Measurements from ENCODE around the gene NKD1.

NKD1 gene

GRCh38 chr16:50580180-50580798, 32.1 kb downstream of the NKD1 start:
- no peak for DNase-seq

DNA sequence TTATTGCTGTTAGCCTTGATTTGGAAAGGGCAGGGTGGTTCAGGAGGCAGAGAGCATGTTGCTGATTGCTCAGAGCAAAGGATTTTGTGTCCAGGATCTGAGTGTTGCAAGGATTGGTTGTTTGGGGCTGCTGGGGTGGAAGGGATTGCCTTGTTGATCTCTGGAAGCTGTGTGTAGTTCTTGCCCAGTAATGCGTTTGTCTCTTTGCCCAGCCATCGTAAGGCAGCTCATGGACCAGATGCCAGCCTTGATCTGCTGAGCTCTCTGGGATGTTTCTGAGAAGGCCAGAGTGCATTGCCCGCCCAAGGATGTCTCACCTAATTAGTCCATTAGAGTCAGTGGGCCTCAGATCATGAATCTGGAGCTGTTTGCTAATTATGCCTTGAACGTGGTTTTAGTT, 33.6 kb downstream of the NKD1 start:
- no peak for DNase-seq

- no peak for DNase-seq
These were observed 35.0 kb downstream of the NKD1 start for GRCh38 chr16:50583211-50583610.

DNA sequence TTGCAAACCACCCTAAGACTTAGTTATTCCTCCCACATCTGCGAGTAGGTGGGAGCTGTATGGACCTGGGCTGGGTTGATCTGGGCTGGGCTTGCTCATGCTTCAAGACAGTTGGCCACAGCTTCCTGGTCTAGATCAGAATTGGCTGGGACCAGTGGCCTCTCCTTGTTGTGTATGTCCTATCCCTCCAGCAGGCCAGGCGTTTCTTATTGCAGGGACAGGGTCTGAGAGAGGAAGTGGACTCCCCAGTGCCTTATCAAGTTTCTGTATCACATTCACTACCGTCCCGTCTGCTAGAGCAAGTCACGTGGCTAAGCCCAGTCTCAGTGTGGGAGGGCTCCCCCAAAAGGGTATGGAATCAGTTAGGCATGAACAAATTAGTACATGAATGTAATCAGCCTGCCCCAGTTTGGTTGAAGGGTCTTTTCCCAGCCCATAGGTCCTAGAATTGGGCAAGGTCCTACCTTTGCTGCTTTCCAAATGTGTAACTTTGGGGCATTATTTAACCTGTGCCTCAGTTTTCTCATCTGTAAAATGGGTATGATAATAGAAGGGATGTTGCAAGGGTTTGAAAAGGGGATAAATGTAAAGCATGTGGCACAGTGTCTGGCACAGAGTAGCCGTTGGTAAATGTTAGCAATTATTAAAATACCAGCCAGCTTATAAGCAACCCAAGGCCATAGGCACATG, 36.0 kb downstream of the NKD1 start:
- no peak for DNase-seq

GRCh38 chr16:50585331-50585776, 37.2 kb downstream of the NKD1 start:
- DNase-seq, result no peak

DNA sequence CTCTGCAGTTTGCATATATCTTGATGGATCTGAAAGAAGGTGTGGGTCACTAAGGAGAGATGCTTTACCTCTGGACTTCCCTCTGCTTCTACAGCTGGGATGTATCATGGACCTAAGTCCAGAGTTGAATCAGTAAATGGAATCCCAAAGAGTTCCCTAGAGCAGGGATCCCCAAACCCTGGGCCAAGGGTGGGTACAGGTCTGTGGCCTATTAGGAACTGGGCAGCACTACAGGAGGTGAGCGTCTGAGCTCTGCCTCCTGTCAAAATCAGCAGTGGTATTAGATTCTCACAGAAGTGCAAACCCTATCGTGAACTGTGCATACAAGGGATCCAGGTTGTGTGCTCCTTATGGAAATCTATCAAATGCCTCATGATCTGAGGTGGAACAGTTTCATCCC, 39.3 kb downstream of the NKD1 start:
- DNase-seq, result no peak

GRCh38 chr16:50588276-50588675, 40.1 kb downstream of the NKD1 start:
- DNase-seq, result no peak

DNA sequence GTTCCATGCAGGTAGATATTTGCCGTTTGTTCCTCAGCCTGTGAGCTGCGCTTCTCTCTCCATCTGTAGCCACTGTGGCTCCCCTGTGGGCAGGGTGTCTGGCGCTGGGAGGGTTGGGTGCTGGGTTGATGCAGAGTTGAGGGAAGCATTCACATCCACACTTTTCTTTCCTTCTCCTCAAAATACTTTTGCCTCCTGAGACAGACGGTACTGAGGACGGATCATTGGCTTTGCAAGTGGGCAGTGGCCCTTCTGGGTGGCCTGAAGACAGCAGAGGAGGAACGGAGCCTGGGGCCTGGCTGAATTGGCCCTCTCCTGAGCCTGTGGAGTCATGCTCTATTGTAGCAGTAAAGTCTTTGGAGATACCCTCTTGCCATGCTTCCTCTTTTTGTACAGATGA, 43.0 kb downstream of the NKD1 start:
- no peak for DNase-seq

DNA sequence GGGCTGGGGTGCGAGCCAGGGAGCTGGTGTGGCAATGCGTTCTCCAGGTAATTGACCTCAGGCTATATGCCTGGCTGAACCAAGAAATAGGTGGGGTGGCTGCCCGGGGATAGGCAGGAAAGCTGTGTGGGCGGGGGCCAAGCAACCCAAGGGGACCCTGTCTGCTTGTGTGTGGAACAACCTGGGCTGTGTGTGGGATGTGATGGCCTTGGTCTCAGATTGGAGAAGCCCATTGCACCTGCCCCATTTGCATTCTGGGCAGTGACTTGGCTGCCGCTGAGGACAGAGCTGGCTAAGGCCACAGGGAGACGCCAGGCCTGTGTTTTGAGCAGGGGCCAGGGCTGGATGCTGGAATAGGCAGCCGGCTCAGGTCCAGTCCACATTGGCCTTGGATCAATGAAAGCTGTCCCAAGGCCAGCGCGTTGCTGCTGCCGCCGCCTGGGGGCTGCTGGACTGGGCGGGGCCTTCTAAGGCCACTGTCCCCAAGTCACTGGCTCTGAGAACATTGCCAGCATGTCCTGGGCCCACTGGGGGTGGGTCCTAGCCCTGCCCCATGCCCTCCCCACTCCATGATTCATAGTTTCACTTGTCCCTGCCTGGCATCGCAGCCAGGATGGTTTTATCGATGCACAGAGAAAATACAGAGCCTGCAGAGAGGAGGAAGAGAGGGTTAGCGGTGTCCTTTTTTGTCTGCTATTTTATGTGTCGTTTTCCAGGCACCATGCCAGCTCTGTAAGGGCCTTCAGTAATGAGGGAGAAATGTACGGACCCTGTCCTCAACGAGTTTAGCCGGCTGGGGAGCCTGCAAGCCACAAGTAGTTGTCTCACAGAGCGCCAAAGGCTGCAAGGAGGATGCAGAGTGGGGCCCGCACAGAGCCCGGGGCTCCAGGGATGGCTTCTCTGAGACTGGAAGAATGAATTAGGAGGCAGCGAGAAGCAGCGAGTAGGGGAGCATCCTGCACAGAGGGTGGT, 43.9 kb downstream of the NKD1 start:
- no peak for DNase-seq

DNA sequence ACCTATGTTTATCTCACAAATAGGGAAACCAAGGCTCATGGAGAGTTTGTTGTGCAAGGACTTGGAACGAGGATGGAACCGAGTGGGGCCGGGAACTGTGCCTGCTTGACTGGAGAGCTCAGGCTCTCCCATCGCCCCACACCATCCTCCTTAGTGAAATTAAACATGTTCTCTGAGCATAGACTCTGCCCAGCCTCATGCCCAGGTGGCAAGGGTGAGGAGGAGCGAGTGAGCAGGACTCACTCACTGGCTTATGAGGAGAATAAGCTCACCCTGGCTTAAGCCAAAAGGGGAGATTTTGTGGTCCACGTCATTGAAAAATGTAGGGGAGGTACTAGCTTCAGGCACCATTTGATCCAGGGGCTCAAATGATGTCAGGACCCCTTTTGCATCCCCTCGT, 44.8 kb downstream of the NKD1 start:
- no peak for DNase-seq

DNA sequence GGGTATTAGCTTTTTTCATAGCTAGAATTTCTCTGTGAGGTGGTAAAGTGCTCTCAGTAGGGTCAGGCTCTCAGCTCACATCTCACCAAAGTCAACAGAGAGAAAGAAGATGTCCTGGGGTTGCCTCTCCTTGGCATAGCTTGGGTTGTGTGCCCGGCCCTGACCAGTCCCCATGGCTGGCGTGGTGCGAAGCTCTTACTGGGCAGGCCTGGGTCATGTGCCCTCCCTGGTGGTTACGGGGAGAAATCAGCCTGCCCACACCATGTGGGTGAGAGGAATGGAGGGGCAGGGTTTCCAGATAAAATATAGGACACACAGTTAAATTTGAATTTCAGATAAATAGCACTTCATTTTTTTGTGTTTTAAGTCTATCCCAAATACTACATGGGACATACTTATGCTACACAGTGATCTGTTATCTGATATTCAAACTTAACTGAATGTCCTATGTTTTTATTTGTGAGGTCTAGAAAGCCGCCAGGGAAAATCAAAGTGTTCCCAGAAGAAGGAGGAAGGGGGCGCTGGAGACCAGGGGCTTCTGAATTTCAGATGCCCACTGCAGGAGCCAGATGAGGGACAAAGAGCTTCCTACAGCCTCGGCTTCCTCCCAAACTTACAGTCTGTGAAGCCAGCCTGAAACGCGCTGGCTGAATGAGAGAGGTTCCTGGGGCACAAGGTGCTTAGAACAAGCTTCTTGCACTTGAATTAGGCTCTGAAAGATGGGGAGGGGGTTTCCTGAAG, 45.4 kb downstream of the NKD1 start:
- peak; percentile 33 for DNase-seq

GRCh38 chr16:50594308-50595260, 46.4 kb downstream of the NKD1 start:
- DNase-seq, result no peak

DNA sequence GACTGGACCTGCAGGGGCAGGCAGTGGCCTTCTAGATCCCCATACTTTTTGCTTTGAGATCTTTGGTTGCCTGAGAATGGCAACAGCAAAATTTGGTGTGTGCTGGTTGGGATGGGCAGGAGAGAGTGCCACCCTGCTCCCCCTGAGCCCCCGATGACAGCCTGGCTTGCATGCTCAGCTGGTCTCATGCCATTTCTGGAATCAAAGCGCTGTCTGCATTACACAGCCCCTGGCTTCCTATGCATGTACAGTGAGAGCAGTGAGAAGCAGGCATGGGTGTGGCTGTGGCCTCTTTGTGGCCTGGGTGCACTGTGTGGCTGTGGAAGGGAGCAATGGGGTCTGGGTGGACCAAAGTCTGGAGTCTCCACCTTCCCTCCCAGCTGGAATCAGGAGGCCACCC, 47.7 kb downstream of the NKD1 start:
- DNase-seq, result no peak

DNA sequence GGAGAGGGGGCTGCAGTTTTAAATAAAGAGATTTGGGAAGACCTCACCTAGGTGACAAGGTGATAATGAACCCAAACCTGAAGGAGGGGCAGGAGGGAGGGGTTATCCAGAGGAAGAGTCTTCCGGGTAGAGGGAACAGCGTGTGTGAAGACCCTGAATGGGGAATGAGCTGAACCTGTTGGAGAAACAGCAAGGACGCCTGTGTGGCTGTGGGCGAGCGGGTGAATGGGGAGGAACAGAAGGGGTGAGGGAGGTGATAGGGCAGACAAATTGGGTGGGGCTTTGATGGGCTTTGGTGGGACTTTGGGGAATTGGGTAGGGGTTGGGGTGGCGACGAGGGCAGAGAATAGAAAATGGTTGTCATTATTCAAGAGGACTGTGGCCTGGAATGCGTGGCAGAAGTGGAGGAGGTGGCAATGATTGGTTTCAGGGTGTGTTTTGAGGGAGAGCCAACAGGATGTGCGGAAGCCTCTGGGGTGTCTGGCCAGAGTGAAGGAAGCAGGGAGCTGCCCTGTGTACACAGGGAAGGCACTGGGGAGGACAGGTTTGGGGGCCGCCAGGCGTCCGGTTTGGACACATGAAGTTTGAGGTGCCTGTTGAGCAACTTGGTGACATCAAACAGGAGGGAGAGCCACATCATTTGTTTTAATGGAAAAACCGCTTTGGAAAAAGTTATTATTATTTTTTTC, 48.7 kb downstream of the NKD1 start:
- DNase-seq, result no peak

DNA sequence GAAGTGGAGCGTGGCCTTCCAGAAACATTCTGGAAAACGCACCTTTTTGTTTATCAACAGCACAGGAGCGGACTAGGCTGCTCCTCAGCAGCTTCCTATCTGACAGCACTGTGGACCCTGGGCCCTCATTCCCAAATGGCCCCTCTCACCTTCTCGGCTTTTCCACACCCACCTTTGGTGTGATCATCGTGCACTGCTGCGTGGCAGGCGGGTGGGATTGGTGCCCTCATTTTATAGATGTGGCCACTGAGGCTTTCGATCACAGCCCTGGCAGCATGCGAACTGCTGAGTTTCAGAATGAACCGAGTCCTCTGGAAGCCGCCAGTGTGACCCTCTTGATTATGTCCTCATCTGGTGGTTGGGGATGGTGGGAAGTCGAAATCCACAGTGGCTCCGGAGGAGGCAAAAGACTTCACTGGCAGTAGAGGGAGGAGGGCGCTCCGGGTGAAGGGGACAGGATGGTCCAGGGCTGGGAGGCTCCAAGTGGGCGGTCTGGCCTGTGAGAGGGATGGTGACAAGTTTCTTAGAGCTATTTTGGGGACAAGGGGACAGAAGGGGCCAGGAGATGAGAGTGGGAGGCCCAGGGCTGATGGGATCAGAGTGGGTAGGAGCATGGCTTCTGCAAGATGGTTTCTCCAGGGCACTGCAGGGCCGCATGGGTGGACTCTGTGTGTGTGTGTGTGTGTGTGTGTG, 49.5 kb downstream of the NKD1 start:
- DNase-seq, result no peak

DNA sequence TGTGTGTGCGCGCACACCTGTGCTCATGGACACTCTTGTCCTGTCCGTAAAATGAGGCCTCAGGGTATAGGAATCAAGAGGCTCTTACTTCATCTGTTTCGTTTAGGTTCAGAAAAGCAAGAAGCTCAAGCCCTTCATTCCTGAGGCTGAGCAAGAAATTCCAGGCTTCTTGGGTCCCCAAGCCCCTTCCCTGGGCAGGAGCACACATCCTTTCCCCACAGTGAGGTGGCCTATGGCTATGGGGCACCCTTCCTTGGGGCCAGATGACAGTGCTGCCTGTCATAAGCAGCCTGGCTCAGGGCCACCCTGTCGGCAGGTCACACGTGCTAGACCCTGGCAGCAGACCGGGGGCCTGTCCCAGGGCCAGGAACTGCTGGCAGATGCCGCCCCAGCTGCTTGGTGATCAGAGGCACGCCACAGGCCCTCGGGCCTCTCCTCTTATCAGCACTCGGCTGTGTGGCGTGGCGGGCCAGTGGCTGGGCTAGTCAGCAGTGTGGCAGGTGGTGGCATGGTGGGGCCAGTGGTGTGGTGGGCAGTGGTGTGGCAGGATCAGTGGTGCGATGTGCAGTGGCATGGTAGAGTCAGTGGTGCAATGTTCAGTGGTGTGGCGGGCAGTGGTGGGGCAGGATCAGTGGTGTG, 50.2 kb downstream of the NKD1 start:
- no peak for DNase-seq

DNA sequence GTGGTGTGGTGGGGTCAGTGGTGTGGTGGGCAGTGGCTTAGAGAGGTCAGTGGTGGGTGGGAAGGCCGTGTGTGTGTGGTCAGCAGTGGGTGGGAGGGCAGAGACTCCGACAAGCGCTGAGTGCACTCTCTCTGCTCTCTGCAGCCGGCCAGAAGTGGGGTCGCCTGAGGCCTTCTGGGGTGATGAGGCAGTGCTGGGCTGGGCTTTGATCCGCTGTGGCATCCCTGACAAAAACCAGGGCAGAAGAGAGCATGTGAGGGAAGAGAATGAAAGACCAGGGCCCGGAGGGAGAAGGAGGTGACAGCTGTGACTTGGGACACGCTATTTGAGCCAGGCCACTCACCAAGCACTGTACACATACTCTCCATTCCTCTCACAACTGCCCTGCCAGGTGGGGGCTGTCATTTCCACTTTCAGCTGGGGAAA, 50.8 kb downstream of the NKD1 start:
- no peak for DNase-seq

DNA sequence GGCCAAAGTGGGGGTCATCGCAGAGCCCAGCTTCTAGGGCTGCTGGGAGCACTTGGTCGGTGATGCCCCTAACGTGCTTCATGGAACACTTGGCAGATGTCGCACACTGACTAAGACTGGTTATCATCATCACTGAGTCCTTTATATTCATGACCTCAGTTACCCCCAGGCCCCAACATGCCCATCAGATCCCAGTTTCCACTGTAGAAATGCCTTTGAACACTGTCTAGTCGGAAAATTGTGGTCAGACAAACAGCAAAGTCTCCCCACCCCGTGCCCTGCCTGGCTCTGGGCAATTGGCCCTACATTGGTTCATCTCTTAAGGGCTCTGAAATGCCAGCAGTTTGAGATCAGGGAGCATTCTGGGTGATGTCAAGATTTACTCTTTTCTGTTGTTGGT, 51.3 kb downstream of the NKD1 start:
- no peak for DNase-seq

DNA sequence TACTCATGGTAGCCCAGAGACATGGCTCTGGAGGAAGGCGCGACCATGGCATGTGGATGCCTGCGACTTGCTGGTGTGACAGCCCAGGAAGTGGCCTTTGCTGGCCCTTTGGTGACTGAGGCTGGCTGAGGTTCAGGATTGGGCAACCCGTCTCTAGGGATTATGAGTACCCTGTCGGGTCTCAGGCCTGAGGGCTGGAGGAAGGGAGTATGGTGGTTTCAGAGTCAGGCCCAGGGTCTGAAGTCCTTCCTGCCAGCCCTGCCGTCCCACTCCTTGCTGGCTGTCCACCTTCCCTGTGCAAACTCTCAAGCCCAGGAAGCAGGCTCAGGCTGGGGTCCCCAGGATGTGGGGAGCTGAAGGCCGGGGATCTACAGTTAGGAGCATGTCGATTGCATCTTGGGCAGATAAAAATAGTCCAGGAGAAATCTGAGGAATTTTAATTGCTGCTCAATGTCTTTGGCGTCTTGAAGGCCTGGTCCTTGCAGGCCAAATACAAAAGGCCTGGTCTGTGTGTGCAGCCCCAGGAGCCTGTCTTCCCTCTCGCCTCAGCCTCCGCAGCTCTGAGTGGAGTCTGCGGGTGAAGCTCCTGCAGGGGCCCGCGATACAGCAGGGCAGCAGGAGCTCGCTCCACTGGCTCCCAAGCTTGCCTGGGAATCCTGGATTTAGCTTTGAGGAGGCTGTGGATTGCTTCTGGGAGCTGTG, 52.5 kb downstream of the NKD1 start:
- DNase-seq, result peak; percentile 32
